Neuronal stem cell (in vitro differentiated cells): Measurements from ENCODE around the gene SORT1.

Experiments used
- DNase-seq: peaks from one replicate; pipeline ENCODE4 v3.0.0-alpha.2; 2013; ENCODE audit warnings: low spot score
- H2AFZ ChIP-seq: one replicate; pipeline ENCODE4 v1.6.1; 2013; ENCODE audit warnings: mild to moderate bottlenecking, low read length, inconsistent platforms
- H2AK5ac ChIP-seq: 2 replicates; pipeline ENCODE4 v1.6.1; 2013; ENCODE audit warnings: low read depth, mild to moderate bottlenecking, inconsistent platforms, low read length, moderate library complexity, mixed read lengths
- H2BK120ac ChIP-seq: 2 replicates; pipeline ENCODE4 v1.6.1; 2013; ENCODE audit warnings: low read depth, mild to moderate bottlenecking, inconsistent platforms, low read length, moderate library complexity, mixed read lengths
- H2BK12ac ChIP-seq: one replicate; pipeline ENCODE4 v1.6.1; 2013; ENCODE audit warnings: low read length, inconsistent platforms
- H2BK15ac ChIP-seq: 2 replicates; pipeline ENCODE4 v1.6.1; 2013; ENCODE audit warnings: mild to moderate bottlenecking, low read length, inconsistent platforms, mixed read lengths
- H2BK5ac ChIP-seq: one replicate; pipeline ENCODE4 v1.6.1; 2013; ENCODE audit warnings: inconsistent platforms, mild to moderate bottlenecking, low read length, moderate library complexity
- H3K14ac ChIP-seq: one replicate; pipeline ENCODE4 v1.6.1; 2013; ENCODE audit warnings: low read length, inconsistent platforms
- H3K18ac ChIP-seq: 2 replicates; pipeline ENCODE4 v1.6.1; 2013; ENCODE audit warnings: low read length, inconsistent platforms
- H3K23ac ChIP-seq: 2 replicates; pipeline ENCODE4 v1.6.1; 2013; ENCODE audit warnings: low read depth, mild to moderate bottlenecking, mixed read lengths, low read length, inconsistent platforms; ENCODE audit not compliant: poor library complexity
- H3K27ac ChIP-seq: replicated peaks from 3 replicates; pipeline ENCODE4 v1.5.1; 2013; ENCODE audit warnings: low read length, inconsistent platforms
- H3K27me3 ChIP-seq, 3 experiments: 2 replicates each; pipeline ENCODE4 v1.6.1; 2013; ENCODE audit warnings: low read length in 3 of 3, mild to moderate bottlenecking in 2 of 3, inconsistent platforms in 1 of 3, low read depth in 1 of 3, mixed read lengths in 1 of 3, moderate library complexity in 1 of 3; ENCODE audit not compliant: control insufficient read depth in 3 of 3, insufficient read depth in 3 of 3
- H3K36me3 ChIP-seq, 2 donors: replicated peaks in 1 of 2; 2 replicates each; pipeline ENCODE4 v1.6.1; 2013; ENCODE audit warnings: low read length in 2 of 2; ENCODE audit not compliant: control insufficient read depth in 2 of 2, insufficient read depth in 2 of 2
- H3K4ac ChIP-seq: 2 replicates; pipeline ENCODE4 v1.6.1; 2013; ENCODE audit warnings: inconsistent platforms, mild to moderate bottlenecking, low read length, moderate library complexity
- H3K4me1 ChIP-seq, 2 donors: 1 replicate in 1 of 2; 2 replicates in 1 of 2; pipeline ENCODE4 v1.6.1; 2013; ENCODE audit warnings: low read length in 2 of 2, low read depth in 1 of 2; ENCODE audit not compliant: control insufficient read depth in 2 of 2, insufficient read depth in 1 of 2
- H3K4me2 ChIP-seq: one replicate; pipeline ENCODE4 v1.6.1; 2013; ENCODE audit warnings: mild to moderate bottlenecking, low read length, inconsistent platforms; ENCODE audit not compliant: insufficient read depth, poor library complexity, severe bottlenecking
- H3K4me3 ChIP-seq, 2 donors: 2 replicates each; pipeline ENCODE4 v1.5.1; 2013; ENCODE audit warnings: low read length in 2 of 2, mild to moderate bottlenecking in 2 of 2, inconsistent platforms in 1 of 2, moderate library complexity in 1 of 2
- H3K79me1 ChIP-seq: one replicate; pipeline ENCODE4 v1.6.1; 2013; ENCODE audit warnings: low read depth, mild to moderate bottlenecking, inconsistent platforms, low read length, moderate library complexity
- H3K9ac ChIP-seq: one replicate; pipeline ENCODE4 v1.6.1; 2013; ENCODE audit warnings: mild to moderate bottlenecking, low read depth, low read length, inconsistent platforms; ENCODE audit not compliant: poor library complexity
- H3K9me3 ChIP-seq, 2 donors: replicated peaks in 1 of 2; 2 replicates each; pipeline versions ENCODE3 to v1.6.1; 2013; ENCODE audit warnings: low read length in 2 of 2, mild to moderate bottlenecking in 2 of 2, inconsistent platforms in 1 of 2, low read depth in 1 of 2, mixed read lengths in 1 of 2, moderate library complexity in 1 of 2; ENCODE audit not compliant: control insufficient read depth in 2 of 2, insufficient read depth in 1 of 2
- H4K8ac ChIP-seq: one replicate; pipeline ENCODE4 v1.6.1; 2013; ENCODE audit warnings: low read depth, mild to moderate bottlenecking, inconsistent platforms, low read length, moderate library complexity
- H4K91ac ChIP-seq: one replicate; pipeline ENCODE4 v1.6.1; 2013; ENCODE audit warnings: low read length, low read depth, mild to moderate bottlenecking, inconsistent platforms; ENCODE audit not compliant: poor library complexity
- WGBS, 2 donors: extraction: QIAGEN DNeasy Blood & Tissue Kit; methylation state at CpG; one replicate each; pipeline ENCODE4 v1.1.7; 2013; ENCODE audit warnings: missing lambda C conversion rate in 2 of 2, mixed read lengths in 1 of 2; ENCODE audit not compliant: insufficient read length in 2 of 2, insufficient replicate concordance in 1 of 2; ENCODE audit errors: extremely low coverage in 2 of 2; 5-methylcytosine and 5-hydroxymethylcytosine counted together

Gene SORT1

GRCh38 chr1:109269212-109269980, 128.3 kb downstream of the SORT1 start:
- Histone ChIP-seq H2BK15ac (no peak overlapping the region), H2BK5ac (no peak overlapping the region), H4K8ac (no peak overlapping the region), H2AFZ (no peak overlapping the region), H4K91ac (no peak overlapping the region), H3K23ac (no peak overlapping the region), H3K36me3 (peaks cover 79 to 96% of the 10 kb centered on the region in 2 donors), H3K4me2 (no peak overlapping the region), H2AK5ac (no peak overlapping the region), H3K27me3 (no peaks in the 10 kb centered on the region), H3K9me3 (no peaks in the 10 kb centered on the region), H3K14ac (no peak overlapping the region), H3K4ac (no peak overlapping the region), H2BK12ac (no peak overlapping the region), H3K79me1 (peaks cover 11% of the 10 kb centered on the region), H3K9ac (peak overlapping the region; percentile 9), H3K27ac (no peak overlapping the region), H3K4me1 (no peaks in the 10 kb centered on the region), H3K4me3 (no peak overlapping the region), H3K18ac (no peak overlapping the region), H2BK120ac (peak overlapping the region; percentile 61)
- DNase-seq = no peak
- WGBS, 2 donors = no CpG with 5 or more reads among the region's 33 CpGs

GRCh38 chr1:109268431-109269211, 129.1 kb downstream of the SORT1 start:
- Histone ChIP-seq H2BK12ac (no peak overlapping the region), H3K4me2 (no peak overlapping the region), H2BK15ac (no peak overlapping the region), H3K79me1 (peaks cover 11% of the 10 kb centered on the region), H2BK120ac (peak overlapping the region; percentile 61), H4K8ac (peak overlapping the region; percentile 70), H3K14ac (no peak overlapping the region), H3K23ac (peak overlapping the region; percentile 68), H3K18ac (no peak overlapping the region), H2AFZ (no peak overlapping the region), H2AK5ac (no peak overlapping the region), H3K27me3 (no peaks in the 10 kb centered on the region), H3K27ac (no peak overlapping the region), H4K91ac (no peak overlapping the region), H3K36me3 (peaks cover 79 to 97% of the 10 kb centered on the region in 2 donors), H3K9me3 (no peaks in the 10 kb centered on the region), H3K9ac (no peak overlapping the region), H3K4ac (no peak overlapping the region), H3K4me3 (no peak overlapping the region), H3K4me1 (no peaks in the 10 kb centered on the region), H2BK5ac (no peak overlapping the region)
- no peak for DNase-seq
- WGBS, 2 donors = no CpG with 5 or more reads among the region's 29 CpGs

- no peak overlapping the region for H2BK5ac ChIP-seq
- no peaks in the 10 kb centered on the region for H3K27me3 ChIP-seq
- no peak overlapping the region for H3K18ac ChIP-seq
- peaks cover 83 to 97% of the 10 kb centered on the region in 2 donors for H3K36me3 ChIP-seq
- no peak for DNase-seq
- peak overlapping the region; percentile 64 for H3K9ac ChIP-seq
- no peak overlapping the region for H3K27ac ChIP-seq
- H4K91ac ChIP-seq = no peak overlapping the region
- H3K4me3 ChIP-seq = no peak overlapping the region
- no peak overlapping the region for H2AFZ ChIP-seq
- WGBS, 2 donors = no CpG with 5 or more reads among the region's 17 CpGs
- H2BK120ac ChIP-seq = no peak overlapping the region
- no peak overlapping the region for H3K4me2 ChIP-seq
- no peaks in the 10 kb centered on the region for H3K9me3 ChIP-seq
- H3K14ac ChIP-seq = no peak overlapping the region
- H3K4me1 ChIP-seq = no peaks in the 10 kb centered on the region
- H2BK12ac ChIP-seq = no peak overlapping the region
- peak overlapping the region; percentile 68 for H3K23ac ChIP-seq
- H3K4ac ChIP-seq = no peak overlapping the region
- H2BK15ac ChIP-seq = no peak overlapping the region
- H2AK5ac ChIP-seq = no peak overlapping the region
- H3K79me1 ChIP-seq = peaks cover 11% of the 10 kb centered on the region
- H4K8ac ChIP-seq = no peak overlapping the region
Measured at GRCh38 chr1:109267743-109268300, 129.9 kb downstream of the SORT1 start.

- Histone ChIP-seq H2BK5ac (no peak overlapping the region), H3K4me2 (no peak overlapping the region), H2BK120ac (no peak overlapping the region), H3K9ac (no peak overlapping the region), H3K9me3 (peaks cover 0 to 1% of the 10 kb centered on the region in 2 donors), H3K4ac (no peak overlapping the region), H3K14ac (no peak overlapping the region), H2AFZ (no peak overlapping the region), H3K27me3 (no peaks in the 10 kb centered on the region), H3K18ac (no peak overlapping the region), H3K36me3 (peaks cover 84 to 97% of the 10 kb centered on the region in 2 donors), H3K4me1 (peaks cover 0 to under 1% of the 10 kb centered on the region in 2 donors), H3K79me1 (peaks cover 14% of the 10 kb centered on the region), H3K27ac (no peak overlapping the region), H4K8ac (no peak overlapping the region), H2AK5ac (no peak overlapping the region), H2BK12ac (no peak overlapping the region), H2BK15ac (no peak overlapping the region), H4K91ac (no peak overlapping the region), H3K23ac (no peak overlapping the region), H3K4me3 (no peak overlapping the region)
- no peak for DNase-seq
- no CpG with 5 or more reads among the region's 11 CpGs for WGBS, 2 donors
Measured at GRCh38 chr1:109266965-109267364, 130.8 kb downstream of the SORT1 start.
